ENCODE results near the gene ADGRG3. TPM values are rescaled to one million over a fixed set of nuclear protein-coding genes. Genes with fewer than 3 reads are reported as not detected.
A peak's percentile ranks its signal among the peaks of the same experiment; 100 is the strongest.

ADGRG3 gene
- total RNA-seq, 4 donors from 2014 or later, result 3.8 to 14.2 (median 8.2) TPM

DNA sequence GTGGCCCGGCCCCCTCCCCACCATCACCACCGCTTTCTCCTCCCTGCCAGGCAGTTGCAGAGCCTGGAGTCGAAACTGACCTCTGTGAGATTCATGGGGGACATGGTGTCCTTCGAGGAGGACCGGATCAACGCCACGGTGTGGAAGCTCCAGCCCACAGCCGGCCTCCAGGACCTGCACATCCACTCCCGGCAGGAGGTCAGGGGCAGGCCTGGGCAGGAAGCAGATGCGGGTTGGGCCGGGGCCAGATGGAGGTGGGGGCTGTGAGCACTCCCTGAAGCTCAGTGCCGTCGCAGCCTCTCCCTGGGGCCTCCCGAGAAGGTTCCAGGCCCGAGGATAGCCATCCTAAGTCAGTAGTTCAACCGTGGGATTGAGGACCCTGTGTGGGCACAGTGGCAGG lies 14.2 kb upstream of the ADGRG3 start:
- WGBS, 2 donors, result 64 to 66% methylated on average over 13 to 15 of the region's 16 CpGs
- H3K27ac ChIP-seq, result peak overlapping the region in 1 of 3 donors; percentile 40
- intact Hi-C loops (cut with DNase I), result loop anchor here (5.0 kb wide), 1 partner anchor 62 kb away; no protein-coding TSS in a partner anchor
- peak in 1 of 2 donors; percentile 43 for DNase-seq
- H3K4me3 ChIP-seq (replicated peaks in 1 of 3), result no peak overlapping the region
- H3K27me3 ChIP-seq, result no peaks in the 10 kb centered on the region
- peak in 1 of 2 donors; percentile 30 for TF ChIP-seq POLR2A (IDR thresholded peaks at IDR 0.05)
- TF ChIP-seq, protein P1, sequence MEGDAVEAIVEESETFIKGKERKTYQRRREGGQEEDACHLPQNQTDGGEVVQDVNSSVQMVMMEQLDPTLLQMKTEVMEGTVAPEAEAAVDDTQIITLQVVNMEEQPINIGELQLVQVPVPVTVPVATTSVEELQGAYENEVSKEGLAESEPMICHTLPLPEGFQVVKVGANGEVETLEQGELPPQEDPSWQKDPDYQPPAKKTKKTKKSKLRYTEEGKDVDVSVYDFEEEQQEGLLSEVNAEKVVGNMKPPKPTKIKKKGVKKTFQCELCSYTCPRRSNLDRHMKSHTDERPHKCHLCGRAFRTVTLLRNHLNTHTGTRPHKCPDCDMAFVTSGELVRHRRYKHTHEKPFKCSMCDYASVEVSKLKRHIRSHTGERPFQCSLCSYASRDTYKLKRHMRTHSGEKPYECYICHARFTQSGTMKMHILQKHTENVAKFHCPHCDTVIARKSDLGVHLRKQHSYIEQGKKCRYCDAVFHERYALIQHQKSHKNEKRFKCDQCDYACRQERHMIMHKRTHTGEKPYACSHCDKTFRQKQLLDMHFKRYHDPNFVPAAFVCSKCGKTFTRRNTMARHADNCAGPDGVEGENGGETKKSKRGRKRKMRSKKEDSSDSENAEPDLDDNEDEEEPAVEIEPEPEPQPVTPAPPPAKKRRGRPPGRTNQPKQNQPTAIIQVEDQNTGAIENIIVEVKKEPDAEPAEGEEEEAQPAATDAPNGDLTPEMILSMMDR (IDR thresholded peaks at IDR 0.05), result no peak
- no peaks in the 10 kb centered on the region for H3K4me1 ChIP-seq
- H3K9me3 ChIP-seq, result no peaks in the 10 kb centered on the region
- peaks cover 52 to 74% of the 10 kb centered on the region in 2 donors for H3K36me3 ChIP-seq

DNA sequence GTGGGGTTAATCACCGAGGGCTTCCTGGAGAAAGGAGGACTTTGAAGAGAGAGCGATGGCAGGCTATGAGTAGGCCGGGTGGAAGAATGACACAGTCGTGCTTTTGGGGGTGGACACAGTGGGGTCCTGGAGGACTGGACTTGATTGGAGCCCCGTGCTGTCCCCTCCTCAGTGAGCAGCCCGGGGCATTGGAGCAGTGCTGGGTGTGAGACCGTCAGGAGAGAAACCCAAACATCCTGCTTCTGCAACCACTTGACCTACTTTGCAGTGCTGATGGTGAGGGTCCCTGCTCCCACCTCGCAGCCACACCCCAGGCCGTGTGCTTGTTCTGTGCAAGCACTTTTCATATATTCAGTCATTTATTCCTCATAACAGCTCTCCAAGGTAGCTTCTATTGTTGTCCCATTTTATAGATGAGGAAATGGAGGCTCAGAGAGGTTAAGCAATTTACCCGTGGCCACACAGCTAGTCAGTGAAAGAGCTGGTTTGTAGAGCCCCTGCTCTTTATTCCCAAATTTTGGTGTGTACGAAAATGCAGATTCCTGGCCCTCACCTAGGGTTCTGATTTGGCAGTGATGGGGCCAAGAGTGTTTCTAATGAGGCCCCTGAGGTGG lies 11.7 kb upstream of the ADGRG3 start:
- Histone ChIP-seq H3K4me3 (replicated peaks in 1 of 3) (no peak overlapping the region), H3K27ac (no peak overlapping the region), H3K27me3 (no peaks in the 10 kb centered on the region), H3K9me3 (no peaks in the 10 kb centered on the region), H3K36me3 (peaks cover 70 to 92% of the 10 kb centered on the region in 2 donors), H3K4me1 (no peaks in the 10 kb centered on the region)
- TF ChIP-seq POLR2A (IDR thresholded peaks at IDR 0.05), result no peak
- TF ChIP-seq, protein P1 (IDR thresholded peaks at IDR 0.05), result no peak
- 79 to 88% methylated on average over 10 to 11 of the region's 11 CpGs for WGBS, 2 donors
- intact Hi-C loops (cut with DNase I), result no loop called here
- no peak for DNase-seq

DNA sequence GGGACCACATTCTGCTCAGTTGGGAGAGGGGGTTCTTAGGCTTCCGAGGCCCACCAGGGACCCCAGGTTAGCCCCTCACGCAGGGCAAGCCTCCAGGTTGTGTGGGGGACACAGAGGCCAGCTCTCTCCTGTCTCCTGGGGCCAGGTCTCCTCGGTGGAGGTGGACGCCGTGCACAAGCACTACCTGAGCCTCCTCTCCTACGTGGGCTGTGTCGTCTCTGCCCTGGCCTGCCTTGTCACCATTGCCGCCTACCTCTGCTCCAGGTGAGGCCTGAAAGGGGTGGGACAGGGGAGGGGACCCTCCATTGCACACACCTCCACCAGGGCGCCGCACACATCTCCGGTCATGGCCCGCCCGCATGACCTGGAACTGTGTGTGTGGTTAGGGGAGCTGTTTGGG lies 10.9 kb upstream of the ADGRG3 start:
- intact Hi-C loops (cut with DNase I), result no loop called here

DNA sequence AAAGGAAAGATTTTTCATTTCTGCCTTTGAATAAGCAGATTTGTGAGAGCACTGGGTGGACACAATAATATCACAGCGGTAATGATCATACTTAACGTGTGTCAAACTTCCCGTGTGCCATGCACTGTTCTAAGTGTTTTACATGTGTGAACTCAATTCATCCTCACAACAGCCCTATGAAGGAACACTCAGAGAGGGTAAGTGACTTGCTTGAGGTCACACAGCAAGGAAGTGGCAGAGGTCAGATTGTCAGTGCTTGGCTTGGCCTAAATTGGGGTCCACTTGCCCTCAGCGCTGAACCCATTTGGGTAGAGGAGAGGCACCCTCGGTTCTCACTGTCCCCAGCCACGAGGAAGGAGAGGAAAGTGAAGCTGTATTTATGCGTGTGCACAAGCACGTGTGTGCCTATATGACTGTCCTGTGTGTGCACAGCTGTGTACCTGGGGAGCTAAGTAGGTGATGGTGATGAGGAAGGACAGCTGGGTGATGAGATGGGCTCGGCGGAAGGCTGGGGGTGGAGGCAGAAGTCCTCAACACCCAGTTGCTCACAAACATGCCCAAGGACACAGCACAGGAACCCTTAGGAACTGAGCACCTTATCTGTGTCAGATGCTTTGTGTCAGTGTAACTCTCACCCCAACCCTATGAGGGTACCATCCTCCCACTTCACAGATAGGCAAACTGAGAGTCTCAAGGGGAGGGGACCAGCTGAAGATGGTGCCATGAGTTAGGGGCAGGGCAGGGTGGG lies 9.8 kb upstream of the ADGRG3 start:
- H3K36me3 ChIP-seq, result peaks cover 76 to 92% of the 10 kb centered on the region in 2 donors
- no peaks in the 10 kb centered on the region for H3K4me1 ChIP-seq
- intact Hi-C loops (cut with DNase I), result no loop called here
- 88 to 90% methylated on average over 10 of the region's 10 CpGs for WGBS, 2 donors
- TF ChIP-seq, protein P1 (IDR thresholded peaks at IDR 0.05), result no peak
- no peak for TF ChIP-seq POLR2A (IDR thresholded peaks at IDR 0.05)
- H3K27me3 ChIP-seq, result no peaks in the 10 kb centered on the region
- no peak for DNase-seq
- H3K4me3 ChIP-seq (replicated peaks in 1 of 3), result no peak overlapping the region
- H3K27ac ChIP-seq, result no peak overlapping the region
- no peaks in the 10 kb centered on the region for H3K9me3 ChIP-seq

More for the DNA sequence above, 10.9 kb upstream of the ADGRG3 start:
- H3K36me3 ChIP-seq, result peaks cover 70 to 92% of the 10 kb centered on the region in 2 donors
- no peaks in the 10 kb centered on the region for H3K27me3 ChIP-seq
- WGBS, 2 donors, result 88 to 94% methylated on average over 8 to 13 of the region's 13 CpGs
- DNase-seq, result no peak
- no peak overlapping the region for H3K4me3 ChIP-seq (replicated peaks in 1 of 3)
- no peaks in the 10 kb centered on the region for H3K9me3 ChIP-seq
- H3K4me1 ChIP-seq, result no peaks in the 10 kb centered on the region
- no peak for TF ChIP-seq POLR2A (IDR thresholded peaks at IDR 0.05)
- TF ChIP-seq, protein P1 (IDR thresholded peaks at IDR 0.05), result no peak
- H3K27ac ChIP-seq, result no peak overlapping the region

Data from thyroid gland (tissue), 4 donors.